Stimulated activated CD4-positive, alpha-beta T cell treated with anti-CD3 and anti-CD28 coated beads, Interleukin-2, amount 100 ng/mL, for 4 hours (primary cell): ENCODE data around the gene MTA1.

Experiments
- DNase-seq: peaks from one replicate; pipeline ENCODE4 v3.0.0-alpha.2; 2020; ENCODE audit warnings: low read depth

Gene MTA1

DNA sequence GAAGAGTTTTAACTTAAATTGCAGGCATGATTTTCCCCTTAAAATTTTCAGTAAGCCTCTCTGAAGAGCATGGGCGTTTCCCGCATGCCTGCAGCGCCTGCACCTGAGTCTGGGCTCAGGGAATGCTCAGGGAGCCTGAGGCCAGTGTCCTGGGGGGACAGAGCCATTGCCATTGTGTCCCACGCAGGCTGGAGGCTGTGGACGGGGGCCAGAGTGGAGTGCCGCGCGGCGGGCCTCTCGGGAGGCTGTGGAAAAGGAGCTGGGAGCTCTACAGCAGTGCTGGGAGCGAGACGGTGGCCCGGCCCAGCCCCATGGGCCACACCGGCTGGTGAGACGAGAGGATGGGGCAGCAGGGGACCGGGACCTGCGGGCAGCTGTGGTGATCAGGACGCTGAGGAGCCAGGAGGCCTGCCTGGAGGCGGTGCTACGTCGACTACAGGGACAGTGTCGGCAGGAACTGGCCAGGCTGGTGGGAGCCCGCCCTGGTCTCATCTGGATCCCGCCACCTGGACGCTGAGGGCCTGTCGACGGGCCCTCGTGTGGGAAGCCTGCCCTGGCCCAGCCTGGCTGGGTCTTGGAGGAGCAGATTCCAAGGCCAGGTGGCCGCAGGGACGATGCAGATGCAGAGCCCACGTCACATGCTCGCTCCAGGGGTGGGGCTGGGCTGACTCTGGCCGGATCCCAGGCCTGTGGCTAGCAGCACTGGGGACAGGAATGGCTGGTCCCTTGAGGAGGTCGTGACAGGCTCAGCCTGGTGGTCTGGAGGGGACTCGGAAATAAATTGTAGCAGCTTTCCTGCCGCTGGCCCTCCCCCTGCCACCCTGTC, 79.0 kb downstream of the MTA1 start:
- DNase-seq: no peak

DNA sequence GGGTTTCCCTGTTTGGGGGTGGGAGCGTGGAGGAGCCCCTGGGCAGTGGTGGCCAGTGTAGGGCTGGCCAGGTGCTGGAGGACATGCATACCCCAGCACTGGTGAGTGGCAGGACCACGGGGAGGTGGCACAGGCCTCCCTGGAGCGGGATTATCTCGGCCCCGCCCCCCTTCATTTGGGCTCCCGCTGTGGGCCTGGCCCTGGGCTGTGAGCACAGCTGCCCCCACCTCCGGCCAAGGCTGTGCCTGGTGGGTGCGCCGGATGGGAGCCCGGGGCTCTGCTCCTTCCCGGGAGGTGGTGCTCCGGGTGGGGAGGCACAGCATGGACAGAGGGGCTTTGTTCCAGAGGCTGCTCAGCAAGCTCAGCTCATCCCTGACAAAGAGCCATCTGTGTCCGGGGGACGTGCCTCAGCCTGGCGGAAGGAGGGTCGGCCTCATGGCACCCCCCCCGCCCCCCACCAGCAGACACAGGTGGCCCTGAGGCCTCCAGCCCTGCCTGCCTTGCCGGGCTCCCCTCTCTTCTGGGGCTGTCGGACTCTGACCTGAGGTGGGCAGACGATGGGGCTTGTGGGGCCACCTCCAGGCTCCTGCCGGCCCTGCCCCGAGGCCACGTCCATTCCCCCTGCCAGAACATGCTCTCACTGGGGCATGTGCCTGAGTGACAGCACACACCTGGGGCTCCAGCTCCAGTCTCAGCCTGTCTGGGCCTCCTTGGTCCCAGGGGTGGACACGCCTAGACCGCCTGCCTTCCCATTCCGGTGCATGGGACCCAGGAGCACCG, 79.8 kb downstream of the MTA1 start:
- DNase-seq: no peak

DNA sequence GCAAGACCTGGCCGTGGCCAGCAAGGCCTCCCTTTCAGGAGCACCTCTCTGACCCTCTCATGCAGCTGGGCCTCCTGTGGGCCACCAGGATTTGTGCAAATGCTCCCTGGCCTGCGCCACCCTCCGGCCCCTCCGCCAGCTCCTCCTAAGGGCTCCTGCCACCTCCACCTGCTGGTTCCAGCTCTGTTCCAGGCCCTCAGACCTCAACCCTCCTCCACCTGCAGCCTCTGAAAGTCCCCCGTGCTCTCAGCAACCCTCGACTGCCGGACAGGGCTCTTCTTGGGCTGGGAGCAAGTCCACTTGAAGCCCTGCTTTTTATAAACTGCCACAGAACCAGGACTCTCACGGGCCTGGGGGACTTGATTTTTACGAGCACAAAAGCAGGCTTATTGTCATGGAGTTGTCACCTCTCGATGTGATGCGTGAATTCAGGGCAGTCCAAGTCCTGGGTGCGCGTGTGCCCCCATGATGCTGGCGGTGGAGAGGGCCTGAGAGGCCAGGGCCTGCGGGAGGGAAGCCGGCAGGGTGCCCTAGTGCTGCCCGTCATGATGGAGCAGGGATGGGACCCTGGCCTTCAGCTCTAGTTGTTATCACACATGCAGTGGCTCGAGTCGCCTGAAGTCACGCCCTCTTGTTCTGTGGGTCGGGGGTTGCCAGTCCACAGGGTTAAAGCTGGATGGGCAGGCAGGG, 80.6 kb downstream of the MTA1 start:
- no peak for DNase-seq

DNA sequence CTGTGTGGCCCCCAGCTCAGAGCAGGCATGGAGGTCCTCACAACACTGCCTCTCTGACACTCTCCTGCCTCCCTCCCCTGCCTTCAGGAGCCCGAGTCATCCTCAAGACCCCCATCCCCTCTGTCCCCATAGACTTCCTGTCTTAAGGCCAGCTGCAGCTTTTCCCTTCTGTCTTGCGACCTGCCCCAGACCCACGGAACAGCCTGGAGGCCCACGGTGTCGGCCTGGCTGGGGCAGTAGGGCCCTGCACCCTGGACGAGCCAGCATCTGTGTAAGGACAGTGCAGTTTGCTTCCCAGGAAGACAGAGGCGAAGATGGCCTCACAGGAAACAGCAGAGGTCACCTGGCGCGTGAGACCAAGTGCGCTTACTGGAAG, 81.1 kb downstream of the MTA1 start:
- no peak for DNase-seq

DNA sequence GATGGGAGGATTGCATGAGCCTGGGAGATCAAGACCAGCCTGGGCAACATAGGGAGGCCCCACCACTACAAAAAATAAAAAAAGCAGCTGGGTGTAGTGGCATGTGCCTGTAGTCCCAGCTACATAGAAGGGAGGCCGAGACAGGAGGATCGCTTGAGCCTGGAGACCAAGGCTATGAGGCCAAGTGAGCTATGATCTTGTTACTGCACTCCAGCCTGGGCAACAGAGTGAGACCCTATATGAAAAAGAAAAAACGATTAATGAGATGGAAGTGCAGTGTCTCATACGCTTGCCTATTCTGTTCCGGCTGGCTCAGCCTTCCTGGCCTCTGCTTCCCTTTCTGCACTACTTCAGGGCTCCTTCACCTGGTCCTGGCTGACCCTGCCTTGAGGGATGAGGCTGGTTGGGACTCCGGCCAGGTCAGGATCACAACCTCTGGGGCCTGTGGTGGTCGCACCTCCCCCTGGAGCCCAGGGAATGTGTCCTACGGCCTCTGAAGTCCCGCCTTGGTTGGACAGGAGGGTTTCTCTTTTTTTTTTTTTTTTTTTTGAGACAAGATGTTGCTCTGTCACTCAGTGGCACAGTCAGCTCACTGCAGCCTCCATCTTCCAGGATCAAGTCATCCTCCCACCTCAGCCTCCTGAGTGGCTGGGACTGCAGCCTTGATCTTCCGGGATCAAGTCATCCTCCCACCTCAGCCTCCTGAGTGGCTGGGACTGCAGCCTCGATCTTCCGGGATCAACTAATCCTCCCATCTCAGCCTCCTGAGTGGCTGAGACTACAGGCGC, 82.1 kb downstream of the MTA1 start:
- DNase-seq: no peak

DNA sequence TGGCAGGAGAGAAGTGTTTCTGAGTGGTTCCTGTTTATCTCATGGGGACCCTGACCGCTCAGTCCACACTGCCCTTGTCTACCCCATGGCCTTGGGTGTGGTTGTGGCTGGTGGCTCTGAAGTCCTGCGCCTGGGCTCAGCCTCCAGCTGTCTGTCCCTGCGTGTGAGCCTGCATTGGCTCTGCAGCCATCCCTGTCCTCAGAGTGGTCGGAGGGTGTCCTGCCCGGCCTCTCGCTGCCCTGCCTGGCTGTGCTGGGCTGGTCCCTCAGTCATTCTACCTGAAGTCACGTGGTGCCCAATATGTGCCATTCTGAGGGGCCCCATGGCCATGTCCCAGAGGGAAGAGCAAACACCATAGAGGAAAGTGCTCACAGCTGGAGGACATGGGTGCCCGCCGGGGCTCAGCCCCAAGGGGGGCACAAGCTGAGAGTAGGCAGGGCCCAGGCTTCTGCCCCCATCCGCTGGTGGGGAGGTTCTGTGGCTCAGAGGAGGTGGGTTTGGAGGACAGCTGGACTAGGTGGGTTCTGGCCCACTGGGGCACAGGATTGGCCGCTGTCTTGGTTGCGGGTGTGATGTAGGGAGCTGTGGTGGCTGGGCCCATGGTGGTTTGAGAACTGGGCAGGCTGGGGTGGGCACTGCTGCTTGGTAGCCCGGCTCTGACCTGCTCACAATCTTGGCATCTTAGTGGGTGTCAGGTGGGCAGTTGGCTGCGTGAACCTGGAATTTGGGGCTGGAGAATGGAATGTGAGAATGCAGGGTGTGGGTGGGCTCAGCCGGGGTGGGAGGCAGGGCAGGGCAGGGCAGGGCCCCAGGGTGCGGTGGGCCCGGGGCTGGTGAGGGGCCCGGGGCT, 83.0 kb downstream of the MTA1 start:
- DNase-seq: no peak

DNA sequence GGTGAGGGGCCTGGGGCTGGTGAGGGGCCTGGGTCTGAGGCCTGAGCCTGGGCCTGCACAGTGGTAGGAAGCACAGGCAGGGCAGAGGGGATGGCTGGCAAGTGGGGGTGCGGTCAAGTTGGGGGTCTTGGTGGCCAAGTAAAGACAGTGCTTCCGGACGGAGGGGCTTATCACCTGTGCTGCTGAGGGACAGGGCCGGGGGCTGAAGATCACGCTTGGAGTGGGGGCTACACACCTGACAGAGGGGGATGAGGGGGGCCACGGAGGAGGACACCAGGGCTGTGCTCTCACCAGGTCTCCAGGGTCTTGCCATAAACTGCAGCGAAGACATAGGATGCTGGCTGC, 83.6 kb downstream of the MTA1 start:
- no peak for DNase-seq

DNA sequence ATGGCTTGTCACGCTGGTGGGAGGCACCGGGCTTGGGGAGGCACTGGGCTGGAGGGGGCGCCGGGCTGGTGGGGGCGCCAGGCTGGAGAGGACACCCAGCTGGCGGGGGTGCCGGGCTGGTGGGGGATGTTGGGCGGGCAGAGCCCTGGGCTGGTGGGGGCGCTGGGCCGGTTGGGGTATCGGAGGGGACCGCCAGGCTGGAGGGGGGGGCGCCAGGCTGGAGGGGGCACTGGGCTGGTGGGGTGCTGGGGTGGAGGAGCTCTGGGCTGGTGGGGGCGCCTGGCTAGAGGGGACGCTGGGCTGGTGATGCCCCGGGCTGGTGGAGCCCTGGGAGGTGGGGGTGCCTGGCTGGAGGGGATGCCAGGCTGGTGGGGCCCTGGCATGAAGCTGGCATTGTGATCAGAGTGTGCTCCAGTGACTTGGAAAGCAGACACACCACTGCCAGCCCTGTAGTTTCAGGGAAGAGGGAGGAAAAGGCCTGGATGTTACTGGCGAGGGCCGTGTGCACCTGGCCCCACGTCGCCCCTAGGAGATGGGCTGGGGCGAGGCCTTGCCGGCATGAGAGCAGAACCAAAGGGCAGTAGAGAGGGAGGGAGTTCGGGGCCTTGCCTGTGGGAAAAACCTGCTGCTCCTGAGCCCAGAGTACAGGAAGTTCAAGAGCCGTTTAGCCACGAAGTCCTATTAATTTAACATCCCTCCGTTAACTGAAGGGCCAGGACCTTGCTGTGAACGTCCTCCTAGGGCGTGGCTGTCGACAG, 84.5 kb downstream of the MTA1 start:
- no peak for DNase-seq

DNA sequence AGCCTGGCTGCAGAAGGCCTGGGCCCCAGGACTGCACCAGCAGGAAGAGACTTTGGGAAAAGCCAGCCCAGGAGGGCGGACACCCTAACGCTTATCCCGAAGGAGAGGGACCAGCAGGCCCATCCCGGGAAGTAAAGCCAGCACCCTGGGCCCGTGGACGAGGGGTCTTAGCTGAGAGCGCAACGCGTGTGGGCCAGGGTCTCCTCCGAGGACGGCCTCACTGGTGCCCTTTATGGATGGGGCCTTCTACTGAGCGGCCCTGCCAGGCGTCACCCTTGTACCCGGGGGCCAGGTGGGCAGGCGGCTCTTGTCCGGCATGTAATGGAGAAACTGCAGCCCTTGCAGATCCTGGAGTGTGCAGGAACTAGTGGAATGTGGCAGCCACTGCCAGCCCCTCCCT, 85.5 kb downstream of the MTA1 start:
- no peak for DNase-seq

DNA sequence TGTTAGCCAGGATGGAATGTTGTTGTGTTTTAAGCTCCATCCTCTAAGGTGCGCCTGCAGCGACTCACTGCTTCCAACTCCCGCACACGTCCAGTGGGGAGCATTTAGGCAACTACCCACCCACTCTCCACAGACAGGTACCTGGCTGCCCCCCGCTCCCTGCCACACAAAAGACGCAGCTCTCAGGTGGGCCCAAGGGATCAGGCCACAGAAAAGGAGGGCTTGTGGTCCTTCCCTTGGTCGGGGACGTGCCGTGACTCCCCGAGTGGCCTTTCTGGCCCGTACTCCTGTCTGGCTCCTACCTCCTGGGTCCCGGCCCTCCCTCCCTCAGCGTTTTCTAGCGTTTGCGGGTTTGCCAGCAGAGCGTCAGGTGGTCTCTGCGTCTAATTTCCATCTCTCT, 87.6 kb downstream of the MTA1 start:
- DNase-seq: no peak

DNA sequence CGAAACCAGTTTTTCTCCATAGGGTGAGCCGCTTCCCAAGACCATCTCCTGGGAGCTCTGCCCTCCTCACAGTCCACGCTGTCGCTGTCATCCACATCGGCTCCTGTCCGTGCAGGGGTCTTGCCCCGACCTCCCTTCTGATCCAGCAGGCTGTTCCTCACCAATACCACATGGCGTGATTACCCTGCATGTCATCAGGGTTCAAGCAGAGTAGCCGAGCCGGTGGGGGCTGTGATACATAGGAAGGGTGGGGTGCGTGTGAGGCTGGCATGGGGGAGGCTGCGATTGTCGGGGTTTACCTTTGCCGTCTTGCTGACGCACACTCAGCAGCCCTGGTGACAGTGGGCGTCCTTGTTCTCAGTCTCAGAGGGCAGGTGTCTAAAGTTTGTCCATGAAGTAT, 88.4 kb downstream of the MTA1 start:
- DNase-seq: no peak

DNA sequence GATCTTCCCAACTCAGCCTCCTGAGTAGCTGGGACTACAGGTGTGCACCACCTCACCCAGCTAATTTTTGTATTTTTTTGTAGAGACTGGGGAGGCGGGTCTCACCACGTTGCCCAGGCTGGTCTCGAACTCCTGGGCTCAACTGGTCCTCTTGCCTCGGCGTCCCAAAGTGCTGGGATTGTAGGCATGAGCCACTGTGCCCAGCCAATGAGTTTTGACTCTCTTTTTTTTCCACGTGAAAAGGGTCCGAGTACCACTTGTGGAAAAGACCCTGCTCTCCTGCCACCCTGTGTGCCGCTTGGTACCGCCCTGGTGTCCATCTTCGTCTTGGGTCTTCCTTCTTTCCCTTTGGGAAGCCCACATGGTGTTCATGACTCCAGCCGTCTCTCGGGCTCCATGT, 89.0 kb downstream of the MTA1 start:
- DNase-seq: no peak

DNA sequence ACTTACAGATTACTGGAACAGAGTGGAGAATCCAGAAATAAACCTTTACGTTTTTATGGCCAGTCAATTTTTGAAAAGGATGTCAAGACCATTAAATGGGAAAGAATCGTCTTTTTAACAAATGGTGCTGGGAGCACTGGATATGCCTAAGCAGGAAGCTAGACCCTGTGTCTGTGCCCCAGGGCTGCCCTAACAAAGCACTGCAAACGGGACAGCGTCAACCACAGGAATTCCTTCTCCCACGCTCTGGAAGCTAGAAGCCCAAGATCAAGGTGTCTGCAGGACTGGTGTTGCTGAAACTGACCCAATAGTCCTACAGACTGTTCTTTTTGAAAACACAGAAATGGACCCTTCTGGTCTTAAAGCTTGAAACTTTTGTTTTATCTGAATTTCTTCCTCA, 97.5 kb downstream of the MTA1 start:
- DNase-seq: no peak

DNA sequence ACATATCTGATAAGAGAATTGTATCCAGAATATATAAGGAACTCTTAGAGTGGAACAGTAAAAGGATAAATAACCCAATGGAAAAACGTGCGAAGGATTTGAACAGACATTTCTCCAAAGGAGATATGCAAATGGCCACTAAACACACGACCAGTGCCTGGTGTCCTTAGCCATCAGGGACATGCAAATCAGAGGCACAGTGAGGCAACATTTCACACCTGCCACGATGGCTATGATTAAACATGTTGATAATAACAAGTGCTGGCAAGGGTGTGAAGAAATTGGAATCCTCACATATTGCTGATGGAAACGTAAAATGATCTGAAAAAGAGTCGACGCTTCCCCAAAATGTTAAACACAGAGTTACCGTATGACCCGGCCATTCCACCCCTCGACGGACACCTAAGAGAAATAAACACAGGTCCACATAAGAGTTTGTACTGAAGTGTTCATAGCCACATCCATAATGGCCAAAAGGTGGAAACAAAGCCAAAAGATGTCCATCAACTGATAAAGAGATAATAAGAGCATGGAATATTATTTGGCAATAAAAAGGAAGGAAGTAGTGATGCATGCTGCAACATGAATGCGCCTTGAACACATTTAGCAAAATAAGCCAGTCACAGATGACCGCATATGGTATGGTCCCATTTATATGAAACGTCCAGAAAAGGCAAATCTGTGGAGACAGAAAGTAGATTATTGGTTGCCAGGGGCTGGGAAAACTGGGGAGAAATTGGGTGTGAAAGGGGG, 100.5 kb downstream of the MTA1 start:
- DNase-seq: no peak
